WTC11 (cell line): Measurements from ENCODE around the gene GALNT17. TPM values are rescaled to one million over a fixed set of nuclear protein-coding genes. Genes with fewer than 3 reads are reported as not detected.
A peak's percentile ranks its signal among the peaks of the same experiment; 100 is the strongest.

Source experiments
- ATAC-seq: fragments of 200-7000 bp; cut with Tn5 transposase; 2 replicates; pipeline ENCODE4 v1.10.0; 2021; ENCODE audit warnings: mild to moderate bottlenecking, moderate library complexity
- CTCF ChIA-PET: fragments of 300-600 bp; sonication (Branson Sonifier 250); formaldehyde crosslinking; loops from one replicate; lab custom pipeline; 2021; ENCODE audit warnings: antibody characterized with exemption; lab: Charles Lee
- POLR2A ChIA-PET: fragments of 350-600 bp; sonication (Branson Sonifier 250); formaldehyde crosslinking; loops from one replicate; lab custom pipeline; 2021; ENCODE audit warnings: antibody characterized with exemption; lab: Charles Lee
- DNase-seq: peaks from one replicate; pipeline ENCODE4 v3.0.0; 2021; ENCODE audit warnings: low spot score
- H3K27ac Mint-ChIP-seq: 2 replicates; pipeline ENCODE4 v1.8.0; 2021; ENCODE audit warnings: mixed read lengths
- H3K27me3 Mint-ChIP-seq: 2 replicates; pipeline ENCODE4 v1.8.0; 2021; ENCODE audit warnings: low read depth, mild to moderate bottlenecking, moderate library complexity, mixed read lengths
- H3K36me3 Mint-ChIP-seq: 2 replicates; pipeline ENCODE4 v1.8.0; 2021; ENCODE audit warnings: mixed read lengths
- H3K4me1 Mint-ChIP-seq: 2 replicates; pipeline ENCODE4 v1.8.0; 2022; ENCODE audit warnings: mixed read lengths
- H3K4me3 Mint-ChIP-seq: 2 replicates; pipeline ENCODE4 v1.8.0; 2021; ENCODE audit warnings: mild to moderate bottlenecking, moderate library complexity, mixed read lengths
- H3K9me3 Mint-ChIP-seq: 2 replicates; pipeline ENCODE4 v1.8.0; 2021; ENCODE audit warnings: mixed read lengths
- ATF1 ChIP-seq: sonication (generic); formaldehyde crosslinking; IDR thresholded peaks from 2 replicates; pipeline ENCODE4 v1.8.1; 2023; ENCODE audit warnings: mild to moderate bottlenecking, moderate library complexity, missing genetic modification reagents
- ETV6 ChIP-seq: sonication (generic); formaldehyde crosslinking; IDR thresholded peaks from 2 replicates; pipeline ENCODE4 v1.8.1; 2022; ENCODE audit warnings: mild to moderate bottlenecking, missing genetic modification reagents
- HMGA2 ChIP-seq: fragments of 250-450 bp; sonication (Bioruptor Pico); IDR thresholded peaks from 2 replicates; pipeline ENCODE4 v1.4.0; 2021; ENCODE audit warnings: mild to moderate bottlenecking, moderate library complexity
- IRF2 ChIP-seq: sonication (generic); formaldehyde crosslinking; IDR thresholded peaks from 2 replicates; pipeline ENCODE4 v1.8.0; 2022; ENCODE audit warnings: low read depth, missing genetic modification reagents, borderline replicate concordance
- MXD4 ChIP-seq: fragments of 250-450 bp; sonication (Bioruptor Pico); IDR thresholded peaks from 2 replicates; pipeline ENCODE4 v1.8.0; 2021; ENCODE audit warnings: mild to moderate bottlenecking, moderate library complexity, borderline replicate concordance
- ZBTB21 ChIP-seq: sonication (generic); formaldehyde crosslinking; IDR thresholded peaks from 2 replicates; pipeline ENCODE4 v1.8.1; 2023; ENCODE audit warnings: mild to moderate bottlenecking, missing genetic modification reagents, borderline replicate concordance
- ZNF232 ChIP-seq: sonication (generic); formaldehyde crosslinking; IDR thresholded peaks from 2 replicates; pipeline ENCODE4 v1.8.0; 2022; ENCODE audit warnings: mild to moderate bottlenecking, missing genetic modification reagents
- ZNF416 ChIP-seq: fragments of 250-450 bp; sonication (Bioruptor Pico); IDR thresholded peaks from 2 replicates; pipeline ENCODE4 v1.9.0; 2021; ENCODE audit warnings: mild to moderate bottlenecking, inconsistent platforms
- ZNF423 ChIP-seq: fragments of 250-450 bp; sonication (Bioruptor Pico); IDR thresholded peaks from 2 replicates; pipeline ENCODE4 v2.1.2; 2022; ENCODE audit warnings: mild to moderate bottlenecking, moderate library complexity
- total RNA-seq: library from RNA; stranded (reverse); gene quantifications from 3 replicates; pipeline ENCODE4 v1.2.3, GENCODE V29; 2021
- TF ChIP-seq, protein P1 (sequence below): sonication (generic); formaldehyde crosslinking; IDR thresholded peaks from 2 replicates; pipeline ENCODE4 v1.8.0; 2023; ENCODE audit warnings: missing genetic modification reagents
- TF ChIP-seq, protein P2 (sequence below): sonication (generic); formaldehyde crosslinking; conservative IDR thresholded peaks from 2 replicates; pipeline ENCODE4 v1.8.1; 2023; ENCODE audit warnings: mild to moderate bottlenecking, low read depth, missing genetic modification reagents, moderate library complexity
- TF ChIP-seq, protein P3 (sequence below): fragments of 250-450 bp; sonication (Bioruptor Pico); IDR thresholded peaks from 2 replicates; pipeline ENCODE4 v1.9.0; 2021; ENCODE audit warnings: mild to moderate bottlenecking
- TF ChIP-seq, protein P4 (sequence below): fragments of 250-450 bp; sonication (Bioruptor Pico); IDR thresholded peaks from 2 replicates; pipeline ENCODE4 v2.1.2; 2022; ENCODE audit warnings: mild to moderate bottlenecking, moderate library complexity
- TF ChIP-seq, protein P5 (sequence below): sonication (generic); formaldehyde crosslinking; IDR thresholded peaks from 2 replicates; pipeline ENCODE4 v1.8.0; 2022; ENCODE audit warnings: mild to moderate bottlenecking, missing genetic modification reagents
- TF ChIP-seq, protein P6 (sequence below): sonication (generic); formaldehyde crosslinking; IDR thresholded peaks from 2 replicates; pipeline ENCODE4 v1.8.0; 2022; ENCODE audit warnings: mild to moderate bottlenecking, missing genetic modification reagents
- TF ChIP-seq, protein P7 (sequence below): sonication (generic); formaldehyde crosslinking; IDR thresholded peaks from 2 replicates; pipeline ENCODE4 v1.8.0; 2023; ENCODE audit warnings: mild to moderate bottlenecking, missing genetic modification reagents
- TF ChIP-seq, protein P8 (sequence below): sonication (generic); formaldehyde crosslinking; IDR thresholded peaks from 2 replicates; pipeline ENCODE4 v1.8.1; 2023; ENCODE audit warnings: mild to moderate bottlenecking, missing genetic modification reagents

Gene GALNT17
- total RNA-seq, 1 experiment from 2014 or later = 61.1 TPM

DNA sequence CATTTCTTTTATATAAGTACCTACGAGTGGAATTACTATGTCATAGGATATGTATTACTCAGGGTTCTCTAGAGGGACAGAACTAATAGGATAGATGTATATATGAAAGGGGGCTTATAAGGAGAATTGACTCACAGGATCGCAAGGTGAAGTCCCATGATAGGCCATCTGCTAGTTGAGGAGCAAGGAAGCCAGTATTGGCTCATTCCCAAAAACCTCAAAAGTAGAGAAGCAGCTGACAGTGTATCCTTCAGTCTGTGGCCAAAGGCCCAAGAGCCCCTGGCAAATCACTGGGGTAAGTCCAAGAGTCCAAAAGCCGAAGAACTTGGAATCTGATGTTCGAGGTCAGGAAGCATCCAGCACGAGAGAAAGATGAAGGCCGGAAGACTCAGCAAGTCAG, 59.8 kb downstream of the GALNT17 start:
- H3K36me3 Mint-ChIP-seq = peaks cover 53% of the 10 kb centered on the region
- CTCF ChIA-PET = no interaction called here
- H3K27ac Mint-ChIP-seq = peak overlapping the region; percentile 68; the same call in 1 of the 2 replicates

More for the DNA sequence above, 59.8 kb downstream of the GALNT17 start:
- TF ChIP-seq, protein P1, sequence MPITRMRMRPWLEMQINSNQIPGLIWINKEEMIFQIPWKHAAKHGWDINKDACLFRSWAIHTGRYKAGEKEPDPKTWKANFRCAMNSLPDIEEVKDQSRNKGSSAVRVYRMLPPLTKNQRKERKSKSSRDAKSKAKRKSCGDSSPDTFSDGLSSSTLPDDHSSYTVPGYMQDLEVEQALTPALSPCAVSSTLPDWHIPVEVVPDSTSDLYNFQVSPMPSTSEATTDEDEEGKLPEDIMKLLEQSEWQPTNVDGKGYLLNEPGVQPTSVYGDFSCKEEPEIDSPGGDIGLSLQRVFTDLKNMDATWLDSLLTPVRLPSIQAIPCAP (CRISPR knock-in tag) = no peak
- no peak for TF ChIP-seq ETV6 (CRISPR knock-in tag)
- TF ChIP-seq ZNF423 (CRISPR knock-in tag) = no peak
- TF ChIP-seq ZNF232 (CRISPR knock-in tag) = no peak
- no peak for TF ChIP-seq ZNF416 (CRISPR knock-in tag)
- TF ChIP-seq, protein P2, sequence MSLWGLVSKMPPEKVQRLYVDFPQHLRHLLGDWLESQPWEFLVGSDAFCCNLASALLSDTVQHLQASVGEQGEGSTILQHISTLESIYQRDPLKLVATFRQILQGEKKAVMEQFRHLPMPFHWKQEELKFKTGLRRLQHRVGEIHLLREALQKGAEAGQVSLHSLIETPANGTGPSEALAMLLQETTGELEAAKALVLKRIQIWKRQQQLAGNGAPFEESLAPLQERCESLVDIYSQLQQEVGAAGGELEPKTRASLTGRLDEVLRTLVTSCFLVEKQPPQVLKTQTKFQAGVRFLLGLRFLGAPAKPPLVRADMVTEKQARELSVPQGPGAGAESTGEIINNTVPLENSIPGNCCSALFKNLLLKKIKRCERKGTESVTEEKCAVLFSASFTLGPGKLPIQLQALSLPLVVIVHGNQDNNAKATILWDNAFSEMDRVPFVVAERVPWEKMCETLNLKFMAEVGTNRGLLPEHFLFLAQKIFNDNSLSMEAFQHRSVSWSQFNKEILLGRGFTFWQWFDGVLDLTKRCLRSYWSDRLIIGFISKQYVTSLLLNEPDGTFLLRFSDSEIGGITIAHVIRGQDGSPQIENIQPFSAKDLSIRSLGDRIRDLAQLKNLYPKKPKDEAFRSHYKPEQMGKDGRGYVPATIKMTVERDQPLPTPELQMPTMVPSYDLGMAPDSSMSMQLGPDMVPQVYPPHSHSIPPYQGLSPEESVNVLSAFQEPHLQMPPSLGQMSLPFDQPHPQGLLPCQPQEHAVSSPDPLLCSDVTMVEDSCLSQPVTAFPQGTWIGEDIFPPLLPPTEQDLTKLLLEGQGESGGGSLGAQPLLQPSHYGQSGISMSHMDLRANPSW (CRISPR knock-in tag) = no peak
- no peak for TF ChIP-seq ATF1 (CRISPR knock-in tag)
- no peak for TF ChIP-seq MXD4
- TF ChIP-seq HMGA2 (CRISPR knock-in tag) = no peak
- TF ChIP-seq, protein P3, sequence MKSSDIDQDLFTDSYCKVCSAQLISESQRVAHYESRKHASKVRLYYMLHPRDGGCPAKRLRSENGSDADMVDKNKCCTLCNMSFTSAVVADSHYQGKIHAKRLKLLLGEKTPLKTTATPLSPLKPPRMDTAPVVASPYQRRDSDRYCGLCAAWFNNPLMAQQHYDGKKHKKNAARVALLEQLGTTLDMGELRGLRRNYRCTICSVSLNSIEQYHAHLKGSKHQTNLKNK (CRISPR knock-in tag) = no peak
- no peak for TF ChIP-seq IRF2 (CRISPR knock-in tag)
- TF ChIP-seq, protein P4, sequence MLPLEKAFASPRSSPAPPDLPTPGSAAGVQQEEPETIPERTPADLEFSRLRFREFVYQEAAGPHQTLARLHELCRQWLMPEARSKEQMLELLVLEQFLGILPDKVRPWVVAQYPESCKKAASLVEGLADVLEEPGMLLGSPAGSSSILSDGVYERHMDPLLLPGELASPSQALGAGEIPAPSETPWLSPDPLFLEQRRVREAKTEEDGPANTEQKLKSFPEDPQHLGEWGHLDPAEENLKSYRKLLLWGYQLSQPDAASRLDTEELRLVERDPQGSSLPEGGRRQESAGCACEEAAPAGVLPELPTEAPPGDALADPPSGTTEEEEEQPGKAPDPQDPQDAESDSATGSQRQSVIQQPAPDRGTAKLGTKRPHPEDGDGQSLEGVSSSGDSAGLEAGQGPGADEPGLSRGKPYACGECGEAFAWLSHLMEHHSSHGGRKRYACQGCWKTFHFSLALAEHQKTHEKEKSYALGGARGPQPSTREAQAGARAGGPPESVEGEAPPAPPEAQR (CRISPR knock-in tag) = no peak
- TF ChIP-seq, protein P5, sequence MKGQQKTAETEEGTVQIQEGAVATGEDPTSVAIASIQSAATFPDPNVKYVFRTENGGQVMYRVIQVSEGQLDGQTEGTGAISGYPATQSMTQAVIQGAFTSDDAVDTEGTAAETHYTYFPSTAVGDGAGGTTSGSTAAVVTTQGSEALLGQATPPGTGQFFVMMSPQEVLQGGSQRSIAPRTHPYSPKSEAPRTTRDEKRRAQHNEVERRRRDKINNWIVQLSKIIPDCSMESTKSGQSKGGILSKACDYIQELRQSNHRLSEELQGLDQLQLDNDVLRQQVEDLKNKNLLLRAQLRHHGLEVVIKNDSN (CRISPR knock-in tag) = no peak
- TF ChIP-seq, protein P6, sequence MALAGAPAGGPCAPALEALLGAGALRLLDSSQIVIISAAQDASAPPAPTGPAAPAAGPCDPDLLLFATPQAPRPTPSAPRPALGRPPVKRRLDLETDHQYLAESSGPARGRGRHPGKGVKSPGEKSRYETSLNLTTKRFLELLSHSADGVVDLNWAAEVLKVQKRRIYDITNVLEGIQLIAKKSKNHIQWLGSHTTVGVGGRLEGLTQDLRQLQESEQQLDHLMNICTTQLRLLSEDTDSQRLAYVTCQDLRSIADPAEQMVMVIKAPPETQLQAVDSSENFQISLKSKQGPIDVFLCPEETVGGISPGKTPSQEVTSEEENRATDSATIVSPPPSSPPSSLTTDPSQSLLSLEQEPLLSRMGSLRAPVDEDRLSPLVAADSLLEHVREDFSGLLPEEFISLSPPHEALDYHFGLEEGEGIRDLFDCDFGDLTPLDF = no peak
- TF ChIP-seq, protein P7, sequence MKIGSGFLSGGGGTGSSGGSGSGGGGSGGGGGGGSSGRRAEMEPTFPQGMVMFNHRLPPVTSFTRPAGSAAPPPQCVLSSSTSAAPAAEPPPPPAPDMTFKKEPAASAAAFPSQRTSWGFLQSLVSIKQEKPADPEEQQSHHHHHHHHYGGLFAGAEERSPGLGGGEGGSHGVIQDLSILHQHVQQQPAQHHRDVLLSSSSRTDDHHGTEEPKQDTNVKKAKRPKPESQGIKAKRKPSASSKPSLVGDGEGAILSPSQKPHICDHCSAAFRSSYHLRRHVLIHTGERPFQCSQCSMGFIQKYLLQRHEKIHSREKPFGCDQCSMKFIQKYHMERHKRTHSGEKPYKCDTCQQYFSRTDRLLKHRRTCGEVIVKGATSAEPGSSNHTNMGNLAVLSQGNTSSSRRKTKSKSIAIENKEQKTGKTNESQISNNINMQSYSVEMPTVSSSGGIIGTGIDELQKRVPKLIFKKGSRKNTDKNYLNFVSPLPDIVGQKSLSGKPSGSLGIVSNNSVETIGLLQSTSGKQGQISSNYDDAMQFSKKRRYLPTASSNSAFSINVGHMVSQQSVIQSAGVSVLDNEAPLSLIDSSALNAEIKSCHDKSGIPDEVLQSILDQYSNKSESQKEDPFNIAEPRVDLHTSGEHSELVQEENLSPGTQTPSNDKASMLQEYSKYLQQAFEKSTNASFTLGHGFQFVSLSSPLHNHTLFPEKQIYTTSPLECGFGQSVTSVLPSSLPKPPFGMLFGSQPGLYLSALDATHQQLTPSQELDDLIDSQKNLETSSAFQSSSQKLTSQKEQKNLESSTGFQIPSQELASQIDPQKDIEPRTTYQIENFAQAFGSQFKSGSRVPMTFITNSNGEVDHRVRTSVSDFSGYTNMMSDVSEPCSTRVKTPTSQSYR (CRISPR knock-in tag) = no peak
- TF ChIP-seq, protein P8, sequence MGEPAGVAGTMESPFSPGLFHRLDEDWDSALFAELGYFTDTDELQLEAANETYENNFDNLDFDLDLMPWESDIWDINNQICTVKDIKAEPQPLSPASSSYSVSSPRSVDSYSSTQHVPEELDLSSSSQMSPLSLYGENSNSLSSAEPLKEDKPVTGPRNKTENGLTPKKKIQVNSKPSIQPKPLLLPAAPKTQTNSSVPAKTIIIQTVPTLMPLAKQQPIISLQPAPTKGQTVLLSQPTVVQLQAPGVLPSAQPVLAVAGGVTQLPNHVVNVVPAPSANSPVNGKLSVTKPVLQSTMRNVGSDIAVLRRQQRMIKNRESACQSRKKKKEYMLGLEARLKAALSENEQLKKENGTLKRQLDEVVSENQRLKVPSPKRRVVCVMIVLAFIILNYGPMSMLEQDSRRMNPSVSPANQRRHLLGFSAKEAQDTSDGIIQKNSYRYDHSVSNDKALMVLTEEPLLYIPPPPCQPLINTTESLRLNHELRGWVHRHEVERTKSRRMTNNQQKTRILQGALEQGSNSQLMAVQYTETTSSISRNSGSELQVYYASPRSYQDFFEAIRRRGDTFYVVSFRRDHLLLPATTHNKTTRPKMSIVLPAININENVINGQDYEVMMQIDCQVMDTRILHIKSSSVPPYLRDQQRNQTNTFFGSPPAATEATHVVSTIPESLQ (CRISPR knock-in tag) = no peak
- TF ChIP-seq ZBTB21 (CRISPR knock-in tag) = no peak
- POLR2A ChIA-PET = no interaction called here
- DNase-seq (no peak), ATAC-seq (no peak)
- Mint-ChIP-seq H3K9me3 (peaks cover 31% of the 10 kb centered on the region), H3K27me3 (no peaks in the 10 kb centered on the region; the same call in 1 of the 2 replicates), H3K4me3 (no peak overlapping the region), H3K4me1 (peaks cover 15% of the 10 kb centered on the region)
